Left ventricle myocardium inferior (tissue), 1 donor: ENCODE results near the gene CDK2. TPM values are rescaled to one million over a fixed set of nuclear protein-coding genes. Genes with fewer than 3 reads are reported as not detected.

Experiments used
- DNase-seq: peaks from one replicate; pipeline ENCODE4 v3.0.0-alpha.2; 2020
- H3K27ac ChIP-seq: fragments of 200-600 bp; replicated peaks from 2 replicates; pipeline ENCODE4 v1.8.0; 2021
- H3K27me3 ChIP-seq: fragments of 200-600 bp; 2 replicates; pipeline ENCODE4 v1.8.0; 2021; ENCODE audit warnings: low read depth
- H3K36me3 ChIP-seq: fragments of 200-600 bp; 2 replicates; pipeline ENCODE4 v1.8.0; 2021
- H3K4me1 ChIP-seq: fragments of 200-600 bp; 2 replicates; pipeline ENCODE4 v1.8.0; 2021
- H3K4me3 ChIP-seq: fragments of 200-600 bp; 2 replicates; pipeline ENCODE4 v1.8.0; 2021; ENCODE audit warnings: mild to moderate bottlenecking, moderate library complexity
- H3K9me3 ChIP-seq: fragments of 200-600 bp; replicated peaks from 2 replicates; pipeline ENCODE4 v1.8.0; 2021
- CTCF ChIP-seq: fragments of 200-600 bp; IDR thresholded peaks from 2 replicates; pipeline ENCODE4 v1.8.0; 2021; ENCODE audit warnings: antibody characterized with exemption, mild to moderate bottlenecking, borderline replicate concordance
- intact Hi-C: fragments of 100-400 bp; cut with micrococcal nuclease; formaldehyde crosslinking; loops from one replicate; pipeline ENCODE4 v1.11.0; 2022
- total RNA-seq: library from RNA; stranded (reverse); fragmentation: NEBNext Ultra II Directional; extraction: Animal tissue kit (Norgen Biotek cat#: 25700); gene quantifications from one replicate; pipeline ENCODE4 v1.2.1, GENCODE V29; 2021
- donor health status: DM: no; HTN: yes; CAD: no; lungs with severe emphysema.

Gene CDK2
- total RNA-seq, 1 donor from 2014 or later: 7.3 TPM

- no peak for DNase-seq
- intact Hi-C loops: no loop called here
- Histone ChIP-seq H3K36me3 (peaks cover 18% of the 10 kb centered on the region), H3K27me3 (no peaks in the 10 kb centered on the region), H3K4me1 (peaks cover 8% of the 10 kb centered on the region), H3K27ac (no peak overlapping the region), H3K4me3 (no peak overlapping the region), H3K9me3 (no peaks in the 10 kb centered on the region)
- TF ChIP-seq CTCF: no peak
Observed at GRCh38 chr12:55942055-55942454, 24.6 kb upstream of the CDK2 start.

- H3K27me3 ChIP-seq: no peaks in the 10 kb centered on the region
- no peak for TF ChIP-seq CTCF
- no peak for DNase-seq
- no peak overlapping the region for H3K4me3 ChIP-seq
- no peak overlapping the region for H3K27ac ChIP-seq
- intact Hi-C loops: no loop called here
- no peaks in the 10 kb centered on the region for H3K9me3 ChIP-seq
- H3K36me3 ChIP-seq: peaks cover 18% of the 10 kb centered on the region
- peaks cover 8% of the 10 kb centered on the region for H3K4me1 ChIP-seq
Observed at GRCh38 chr12:55942577-55943136, 24.0 kb upstream of the CDK2 start.

GRCh38 chr12:55946553-55946952 lies 20.1 kb upstream of the CDK2 start:
- H3K4me3 ChIP-seq: no peak overlapping the region
- intact Hi-C loops: no loop called here
- no peak for TF ChIP-seq CTCF
- no peak overlapping the region for H3K27ac ChIP-seq
- H3K27me3 ChIP-seq: no peaks in the 10 kb centered on the region
- peaks cover 19% of the 10 kb centered on the region for H3K36me3 ChIP-seq
- no peaks in the 10 kb centered on the region for H3K4me1 ChIP-seq
- no peak for DNase-seq
- no peaks in the 10 kb centered on the region for H3K9me3 ChIP-seq

GRCh38 chr12:55955344-55955743 lies 11.3 kb upstream of the CDK2 start:
- intact Hi-C loops: no loop called here
- no peak for TF ChIP-seq CTCF
- Histone ChIP-seq H3K9me3 (no peaks in the 10 kb centered on the region), H3K27me3 (no peaks in the 10 kb centered on the region), H3K27ac (no peak overlapping the region), H3K4me1 (no peaks in the 10 kb centered on the region), H3K4me3 (no peak overlapping the region), H3K36me3 (peaks cover 18% of the 10 kb centered on the region)
- DNase-seq: no peak

DNA sequence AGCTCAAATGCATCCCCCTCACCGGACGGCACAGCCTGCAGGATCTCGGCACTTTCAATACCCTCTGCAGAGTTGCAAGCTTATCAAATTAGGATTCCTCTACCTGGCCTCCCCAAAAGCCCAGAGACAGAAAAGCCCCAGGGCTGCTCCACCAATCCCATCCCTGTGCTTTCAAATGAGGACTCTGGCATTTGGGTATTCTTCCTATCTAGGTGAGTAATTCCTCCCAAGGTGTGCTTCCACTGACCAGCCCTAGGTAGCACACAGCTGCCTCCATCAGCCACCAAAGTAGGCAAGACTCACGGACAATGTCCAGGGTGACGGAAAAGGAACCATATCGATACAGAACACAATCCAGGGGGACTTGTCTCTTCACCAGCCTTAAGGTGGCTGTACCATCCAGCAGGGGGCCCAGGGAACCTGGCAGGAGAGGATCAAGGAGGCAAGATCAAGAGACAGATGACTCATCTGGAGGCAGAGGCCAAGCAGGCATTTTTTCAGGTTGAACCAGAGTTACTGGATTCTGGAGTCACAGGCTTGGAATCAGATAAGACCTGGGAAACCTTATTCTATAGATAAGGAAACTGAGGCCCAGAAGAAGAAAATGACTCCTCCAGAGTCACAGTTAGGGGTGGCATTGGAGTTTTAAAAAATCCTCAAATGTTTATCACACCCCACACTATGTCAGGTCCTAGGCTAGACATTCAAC lies 10.7 kb upstream of the CDK2 start:
- Histone ChIP-seq H3K9me3 (no peaks in the 10 kb centered on the region), H3K27me3 (no peaks in the 10 kb centered on the region), H3K27ac (no peak overlapping the region), H3K4me3 (no peak overlapping the region), H3K4me1 (no peaks in the 10 kb centered on the region), H3K36me3 (peaks cover 18% of the 10 kb centered on the region)
- intact Hi-C loops: no loop called here
- no peak for DNase-seq
- TF ChIP-seq CTCF: no peak
